Activated CD8-positive, alpha-beta T cell treated with anti-CD3 and anti-CD28 coated beads, Interleukin-2, amount 10 ng/mL, durations not matched to agents 7 days and 5 days (primary cell): Measurements from ENCODE around the gene NRM. TPM values are rescaled to one million over a fixed set of nuclear protein-coding genes. Genes with fewer than 3 reads are reported as not detected.
"Not testable (repeated sequence)": the region's sequence is repeated elsewhere in the genome, so short reads cannot be mapped to it uniquely, and the experiment has no call there.

ENCODE experiments used
- ATAC-seq: fragments of 150-1000 bp; cut with Tn5 transposase; one replicate; pipeline ENCODE4 v1.10.0; 2021; ENCODE audit warnings: moderate library complexity
- CTCF ChIA-PET: fragments of 350-600 bp; sonication (Branson Sonifier 250); formaldehyde crosslinking; loops from one replicate; lab custom pipeline; 2021; ENCODE audit warnings: antibody characterized with exemption; lab: Charles Lee
- POLR2A ChIA-PET: fragments of 350-600 bp; sonication (Branson Sonifier 250); formaldehyde crosslinking; loops from one replicate; lab custom pipeline; 2021; ENCODE audit warnings: antibody characterized with exemption; lab: Charles Lee
- DNase-seq: peaks from one replicate; pipeline ENCODE4 v3.0.0-alpha.2; 2020
- H3K27ac Mint-ChIP-seq: one replicate; pipeline ENCODE4 v1.8.0; 2021; ENCODE audit warnings: mild to moderate bottlenecking, mixed read lengths
- H3K27me3 Mint-ChIP-seq: one replicate; pipeline ENCODE4 v1.8.0; 2021; ENCODE audit warnings: low read depth, mixed read lengths
- H3K36me3 Mint-ChIP-seq: one replicate; pipeline ENCODE4 v1.8.0; 2021; ENCODE audit warnings: low read depth, mixed read lengths
- H3K4me1 Mint-ChIP-seq: one replicate; pipeline ENCODE4 v1.8.0; 2021; ENCODE audit warnings: low read depth, mixed read lengths
- H3K4me3 Mint-ChIP-seq: one replicate; pipeline ENCODE4 v1.8.0; 2021; ENCODE audit warnings: mild to moderate bottlenecking, mixed read lengths
- H3K9me3 Mint-ChIP-seq: one replicate; pipeline ENCODE4 v1.8.0; 2022; ENCODE audit warnings: mixed read lengths; ENCODE audit not compliant: insufficient read depth
- total RNA-seq, 2 experiments: library from RNA; stranded (reverse); gene quantifications; one replicate each; pipeline ENCODE4 v1.2.3, GENCODE V29; 2021

The NRM gene
- total RNA-seq, 2 experiments from 2014 or later: 41.7 to 44.6 TPM

DNA sequence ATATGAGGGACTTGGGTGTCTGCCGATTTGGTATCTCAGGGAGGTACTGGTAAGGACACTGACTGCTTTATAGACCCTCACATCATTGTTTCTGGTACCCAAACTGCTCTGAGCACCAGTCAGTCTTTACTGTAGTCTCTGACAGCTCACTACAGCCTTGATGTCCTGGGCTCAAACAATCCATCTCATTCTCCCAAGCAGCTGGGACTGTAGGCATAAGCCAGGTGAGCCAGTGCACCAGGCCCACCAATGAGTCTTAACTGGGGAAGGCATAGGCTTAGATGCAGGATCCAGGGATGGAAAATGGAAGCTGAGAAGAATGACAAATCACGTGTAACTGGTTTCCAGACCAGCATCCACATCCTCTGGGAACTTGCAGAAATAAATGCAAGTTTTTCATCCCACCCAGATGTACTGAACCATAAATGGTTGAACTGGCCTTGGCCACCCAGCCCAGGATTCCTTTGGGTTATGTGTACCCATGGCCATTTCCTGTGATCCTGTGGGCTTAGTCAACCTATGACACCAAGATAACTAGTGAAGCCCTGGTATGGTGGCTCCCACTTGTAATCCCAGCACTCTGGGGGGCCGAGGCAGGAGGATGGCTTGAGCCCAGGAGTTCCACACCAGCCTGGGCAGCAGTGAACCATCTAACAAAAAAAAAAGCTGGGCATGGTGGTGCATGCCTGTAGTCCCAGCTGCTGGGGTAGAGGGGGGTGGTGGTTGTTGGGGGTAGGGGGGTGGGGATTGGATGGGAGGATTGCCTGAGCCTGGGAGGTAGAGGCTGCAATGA, 35.1 kb upstream of the NRM start:
- no peak for DNase-seq
- peaks cover 90% of the 10 kb centered on the region for H3K36me3 Mint-ChIP-seq

DNA sequence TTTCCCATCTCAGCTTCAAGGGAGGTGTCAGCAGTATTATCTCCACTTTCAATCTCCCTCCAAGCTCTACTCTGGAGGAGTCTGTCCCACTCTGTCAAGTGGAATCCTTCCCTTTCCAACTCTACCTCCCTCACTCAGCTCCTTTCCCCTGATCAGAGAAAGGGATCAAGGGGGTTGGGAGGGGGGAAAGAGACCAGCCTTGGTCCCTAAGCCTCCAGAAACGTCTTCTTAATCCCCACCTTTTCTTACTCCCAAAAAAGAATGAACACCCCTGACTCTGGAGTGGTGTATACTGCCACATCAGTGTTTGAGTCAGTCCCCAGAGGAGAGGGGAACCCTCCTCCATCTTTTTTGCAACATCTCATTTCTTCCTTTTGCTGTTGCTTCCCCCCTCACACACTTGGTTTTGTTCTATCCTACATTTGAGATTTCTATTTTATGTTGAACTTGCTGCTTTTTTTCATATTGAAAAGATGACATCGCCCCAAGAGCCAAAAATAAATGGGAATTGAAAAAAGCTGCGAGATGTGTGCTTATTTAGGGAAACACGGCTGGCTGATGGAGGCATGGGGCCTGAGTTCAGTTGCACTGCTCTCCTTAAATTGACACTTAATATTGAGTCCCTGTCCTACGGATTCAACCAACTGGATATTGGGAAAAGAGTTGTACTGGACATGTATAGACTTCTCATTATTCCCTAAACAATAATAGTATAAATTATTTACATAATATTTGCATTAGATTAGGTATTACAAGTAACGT, 34.3 kb upstream of the NRM start:
- no peak for ATAC-seq
- CTCF ChIA-PET: interaction anchor here (0.6 to 25.4 kb wide), 6 partner anchors 13 to 362 kb away, joined by 3 to 686 read pairs (median 12); partner anchors contain the start of genes DHX16 and MRPS18B
- peak overlapping the region; percentile 71 for H3K27ac Mint-ChIP-seq
- no peaks in the 10 kb centered on the region for H3K27me3 Mint-ChIP-seq
- H3K9me3 Mint-ChIP-seq: no peaks in the 10 kb centered on the region
- DNase-seq: no peak
- peaks cover 90% of the 10 kb centered on the region for H3K36me3 Mint-ChIP-seq
- POLR2A ChIA-PET: interaction anchor here (0.6 to 12.8 kb wide), 9 partner anchors 8 to 128 kb away, joined by 3 to 343 read pairs (median 5); partner anchors contain the start of gene FLOT1
- H3K4me3 Mint-ChIP-seq: peak overlapping the region; percentile 98
- H3K4me1 Mint-ChIP-seq: peaks cover 45% of the 10 kb centered on the region

More for the DNA sequence above, 35.1 kb upstream of the NRM start:
- H3K27me3 Mint-ChIP-seq: no peaks in the 10 kb centered on the region
- H3K4me3 Mint-ChIP-seq: peak overlapping the region; percentile 25
- no peaks in the 10 kb centered on the region for H3K9me3 Mint-ChIP-seq
- peaks cover 53% of the 10 kb centered on the region for H3K4me1 Mint-ChIP-seq
- ATAC-seq: no peak
- ChIA-PET POLR2A (interaction anchor here (0.6 to 12.8 kb wide), 11 partner anchors 8 to 110 kb away, joined by 3 to 343 read pairs (median 4); partner anchors contain the start of gene FLOT1), CTCF (interaction anchor here (1.4 to 25.4 kb wide), 4 partner anchors 12 to 128 kb away, joined by 3 to 686 read pairs (median 18); partner anchors contain the start of genes DHX16 and MRPS18B)
- H3K27ac Mint-ChIP-seq: peak overlapping the region; percentile 77

DNA sequence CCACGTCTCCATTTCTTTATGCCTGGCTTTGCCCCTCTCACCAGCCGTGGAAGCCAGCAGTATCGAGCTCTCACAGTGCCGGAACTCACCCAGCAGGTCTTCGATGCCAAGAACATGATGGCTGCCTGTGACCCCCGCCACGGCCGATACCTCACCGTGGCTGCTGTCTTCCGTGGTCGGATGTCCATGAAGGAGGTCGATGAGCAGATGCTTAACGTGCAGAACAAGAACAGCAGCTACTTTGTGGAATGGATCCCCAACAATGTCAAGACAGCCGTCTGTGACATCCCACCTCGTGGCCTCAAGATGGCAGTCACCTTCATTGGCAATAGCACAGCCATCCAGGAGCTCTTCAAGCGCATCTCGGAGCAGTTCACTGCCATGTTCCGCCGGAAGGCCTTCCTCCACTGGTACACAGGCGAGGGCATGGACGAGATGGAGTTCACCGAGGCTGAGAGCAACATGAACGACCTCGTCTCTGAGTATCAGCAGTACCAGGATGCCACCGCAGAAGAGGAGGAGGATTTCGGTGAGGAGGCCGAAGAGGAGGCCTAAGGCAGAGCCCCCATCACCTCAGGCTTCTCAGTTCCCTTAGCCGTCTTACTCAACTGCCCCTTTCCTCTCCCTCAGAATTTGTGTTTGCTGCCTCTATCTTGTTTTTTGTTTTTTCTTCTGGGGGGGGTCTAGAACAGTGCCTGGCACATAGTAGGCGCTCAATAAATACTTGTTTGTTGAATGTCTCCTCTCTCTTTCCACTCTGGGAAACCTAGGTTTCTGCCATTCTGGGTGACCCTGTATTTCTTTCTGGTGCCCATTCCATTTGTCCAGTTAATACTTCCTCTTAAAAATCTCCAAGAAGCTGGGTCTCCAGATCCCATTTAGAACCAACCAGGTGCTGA, 33.3 kb upstream of the NRM start:
- ChIA-PET POLR2A (interaction anchor here (0.6 to 12.8 kb wide), 5 partner anchors 9 to 127 kb away, joined by 3 to 343 read pairs (median 7); no protein-coding TSS in a partner anchor), CTCF (interaction anchor here (0.6 to 25.4 kb wide), 10 partner anchors 14 to 363 kb away, joined by 3 to 686 read pairs (median 4); partner anchors contain the start of genes DHX16 and MRPS18B)
- not testable (repeated sequence) for H3K9me3 Mint-ChIP-seq, H3K27me3 Mint-ChIP-seq, DNase-seq, ATAC-seq
- H3K27ac Mint-ChIP-seq: peak overlapping the region; percentile 97
- peaks cover 46% of the 10 kb centered on the region for H3K4me1 Mint-ChIP-seq
- H3K4me3 Mint-ChIP-seq: peak overlapping the region; percentile 98
- peaks cover 82% of the 10 kb centered on the region for H3K36me3 Mint-ChIP-seq

- Mint-ChIP-seq H3K27ac (peak overlapping the region; percentile 97), H3K36me3 (peaks cover 80% of the 10 kb centered on the region), H3K4me1 (peaks cover 54% of the 10 kb centered on the region), H3K4me3 (peak overlapping the region; percentile 98)
- H3K27me3 Mint-ChIP-seq, ATAC-seq, H3K9me3 Mint-ChIP-seq, DNase-seq: not testable (repeated sequence)
- ChIA-PET CTCF (interaction anchor here (0.7 to 25.4 kb wide), 23 partner anchors 8 to 364 kb away, joined by 3 to 686 read pairs (median 5); partner anchors contain the start of genes ATAT1 and DHX16), POLR2A (interaction anchor here (0.6 to 12.8 kb wide), 11 partner anchors 8 to 109 kb away, joined by 3 to 343 read pairs (median 6); partner anchors contain the start of gene NRM)
Observed at GRCh38 chr6:30723159-30723842, 32.5 kb upstream of the NRM start.

DNA sequence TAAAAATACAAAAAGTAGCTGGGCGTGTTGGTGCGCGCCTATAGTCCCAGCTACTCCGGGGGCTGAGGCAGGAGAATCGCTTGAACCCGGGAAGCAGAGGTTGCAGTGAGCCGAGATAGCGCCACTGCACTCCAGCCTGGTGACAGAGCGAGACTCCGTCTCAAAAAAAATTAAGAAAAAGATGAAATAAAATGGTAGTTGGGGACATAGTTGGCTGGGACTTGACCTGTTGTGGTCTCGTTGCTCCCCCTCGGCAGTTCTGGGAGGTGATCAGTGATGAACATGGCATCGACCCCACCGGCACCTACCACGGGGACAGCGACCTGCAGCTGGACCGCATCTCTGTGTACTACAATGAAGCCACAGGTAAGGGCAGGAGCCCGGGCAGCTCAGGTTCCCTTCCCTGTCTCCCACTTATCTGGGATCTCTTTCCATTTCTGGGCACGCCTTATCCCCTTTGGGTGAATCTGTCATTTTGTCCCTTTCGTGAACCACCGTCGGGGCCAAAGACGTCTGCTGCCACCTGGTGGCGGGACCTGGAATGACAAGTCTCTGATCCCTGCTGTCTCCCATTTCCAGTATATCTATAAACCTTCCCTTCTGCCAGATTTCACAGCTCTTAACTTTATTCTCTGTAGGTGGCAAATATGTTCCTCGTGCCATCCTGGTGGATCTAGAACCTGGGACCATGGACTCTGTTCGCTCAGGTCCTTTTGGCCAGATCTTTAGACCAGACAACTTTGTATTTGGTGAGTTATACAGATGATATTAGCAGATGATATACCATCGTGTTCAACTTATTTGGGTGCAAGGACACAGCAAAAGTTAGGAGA, 31.7 kb upstream of the NRM start:
- POLR2A ChIA-PET: interaction anchor here (0.6 to 12.8 kb wide), 17 partner anchors 9 to 108 kb away, joined by 3 to 343 read pairs (median 6); partner anchors contain the start of genes DHX16, MRPS18B, NRM and PPP1R10
- Mint-ChIP-seq H3K9me3 (no peaks in the 10 kb centered on the region), H3K36me3 (peaks cover 75% of the 10 kb centered on the region), H3K4me3 (peak overlapping the region; percentile 98), H3K4me1 (peaks cover 57% of the 10 kb centered on the region), H3K27me3 (no peaks in the 10 kb centered on the region), H3K27ac (peak overlapping the region; percentile 97)
- ATAC-seq (no peak), DNase-seq (peak; percentile 89)
- CTCF ChIA-PET: interaction anchor here (0.6 to 25.4 kb wide), 36 partner anchors 9 to 365 kb away, joined by 3 to 686 read pairs (median 4); partner anchors contain the start of genes ATAT1, DHX16, MRPS18B and NRM

GRCh38 chr6:30722025-30722279, 31.2 kb upstream of the NRM start:
- POLR2A ChIA-PET: interaction anchor here (0.6 to 12.8 kb wide), 17 partner anchors 9 to 108 kb away, joined by 3 to 343 read pairs (median 6); partner anchors contain the start of genes ATAT1, DHX16, MRPS18B and NRM
- CTCF ChIA-PET: interaction anchor here (0.6 to 25.4 kb wide), 31 partner anchors 9 to 365 kb away, joined by 3 to 686 read pairs (median 4); partner anchors contain the start of genes ATAT1, DHX16, MRPS18B and NRM
- not testable (repeated sequence) for H3K9me3 Mint-ChIP-seq, DNase-seq, H3K27me3 Mint-ChIP-seq, ATAC-seq
- peaks cover 59% of the 10 kb centered on the region for H3K4me1 Mint-ChIP-seq
- H3K4me3 Mint-ChIP-seq: peak overlapping the region; percentile 98
- peaks cover 72% of the 10 kb centered on the region for H3K36me3 Mint-ChIP-seq
- H3K27ac Mint-ChIP-seq: peak overlapping the region; percentile 97

GRCh38 chr6:30721198-30722024, 30.6 kb upstream of the NRM start:
- CTCF ChIA-PET: interaction anchor here (0.7 to 25.4 kb wide), 23 partner anchors 9 to 366 kb away, joined by 3 to 686 read pairs (median 5); partner anchors contain the start of genes ATAT1, DHX16, MRPS18B and NRM
- peaks cover 61% of the 10 kb centered on the region for H3K4me1 Mint-ChIP-seq
- POLR2A ChIA-PET: interaction anchor here (0.6 to 12.8 kb wide), 22 partner anchors 9 to 227 kb away, joined by 3 to 343 read pairs (median 4); partner anchors contain the start of genes ATAT1, DHX16, MRPS18B and NRM

GRCh38 chr6:30720738-30721197, 30.0 kb upstream of the NRM start:
- peaks cover 63% of the 10 kb centered on the region for H3K4me1 Mint-ChIP-seq
- H3K9me3 Mint-ChIP-seq: no peaks in the 10 kb centered on the region
- H3K27ac Mint-ChIP-seq: peak overlapping the region; percentile 97
- CTCF ChIA-PET: interaction anchor here (0.8 to 25.4 kb wide), 7 partner anchors 9 to 177 kb away, joined by 3 to 686 read pairs (median 15); partner anchors contain the start of genes DHX16 and MRPS18B
- peak overlapping the region; percentile 98 for H3K4me3 Mint-ChIP-seq
- ATAC-seq (no peak), DNase-seq (peak; percentile 78)
- POLR2A ChIA-PET: interaction anchor here (0.6 to 12.8 kb wide), 15 partner anchors 9 to 227 kb away, joined by 3 to 343 read pairs (median 4); partner anchors contain the start of genes ATAT1, DHX16, MRPS18B and PPP1R10
- no peaks in the 10 kb centered on the region for H3K27me3 Mint-ChIP-seq
- peaks cover 72% of the 10 kb centered on the region for H3K36me3 Mint-ChIP-seq

More at GRCh38 chr6:30721198-30722024, 30.6 kb upstream of the NRM start:
- DNase-seq (peak; percentile 94), ATAC-seq (peak; percentile 20)
- Mint-ChIP-seq H3K4me3 (peak overlapping the region; percentile 98), H3K27me3 (no peaks in the 10 kb centered on the region), H3K27ac (peak overlapping the region; percentile 97), H3K9me3 (no peaks in the 10 kb centered on the region), H3K36me3 (peaks cover 72% of the 10 kb centered on the region)
